Endothelial cell of coronary artery (primary cell): ENCODE measurements around the gene NDUFS3. TPM values are rescaled to one million over a fixed set of nuclear protein-coding genes. Genes with fewer than 3 reads are reported as not detected.

Experiments
- total RNA-seq: library from RNA; depleted of rRNA; stranded (reverse); fragments of >200 nt; gene quantifications from 2 replicates; pipeline ENCODE4 v1.2.3, GENCODE V29; 2014

NDUFS3 gene
- total RNA-seq = 71.4 and 85.6 TPM in 2 replicates

DNA sequence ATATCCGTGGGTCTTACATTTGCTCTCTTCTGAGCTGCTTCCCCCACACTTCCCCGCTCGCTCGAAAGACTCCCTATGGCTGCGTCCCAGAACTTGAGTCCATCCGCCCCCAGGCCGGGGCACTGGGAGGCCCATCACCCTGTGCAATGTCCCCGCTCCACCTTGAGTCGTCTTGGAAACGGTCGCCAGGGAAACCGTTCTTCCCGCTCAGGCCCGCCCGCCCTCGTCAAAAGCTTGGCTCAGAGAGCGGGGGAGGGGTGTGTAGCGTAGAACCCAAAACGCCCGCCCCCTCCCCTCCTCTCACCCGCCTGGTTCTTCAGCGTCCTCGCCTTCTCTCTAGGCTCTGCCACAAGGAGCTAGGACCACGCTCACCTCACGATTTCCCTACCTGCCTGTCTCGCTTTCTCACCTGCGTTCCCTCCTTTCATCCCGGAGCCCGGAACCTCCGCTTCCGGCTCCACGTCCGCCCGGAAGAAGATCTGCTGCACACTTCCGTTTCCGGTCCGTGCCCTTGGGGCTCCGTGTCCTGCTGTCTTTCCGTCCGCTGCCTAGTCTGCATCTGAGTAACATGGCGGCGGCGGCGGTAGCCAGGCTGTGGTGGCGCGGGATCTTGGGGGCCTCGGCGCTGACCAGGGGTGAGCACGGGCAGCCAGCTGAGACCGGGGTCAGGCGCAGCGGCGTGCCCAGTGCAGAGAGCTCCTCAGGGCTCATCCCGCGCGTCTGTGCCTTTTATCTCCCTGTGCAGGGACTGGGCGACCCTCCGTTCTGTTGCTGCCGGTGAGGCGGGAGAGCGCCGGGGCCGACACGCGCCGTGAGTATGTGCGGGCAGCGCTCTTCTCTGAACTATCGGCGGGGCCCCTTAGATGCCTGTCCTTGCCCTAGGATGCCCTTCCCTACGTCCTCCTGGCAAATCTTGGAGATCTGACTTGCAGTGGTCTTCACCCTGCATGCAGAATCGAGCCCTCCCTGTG lies at the start of gene NDUFS3, which contains the start of gene KBTBD4:
NDUFS3 (plus strand) TSS at position 551 of the 971 bp plus-strand sequence; CDS start at position 569, 18 bp downstream.
KBTBD4 (minus strand) TSS at position 447 of the 971 bp plus-strand sequence; CDS start at position 428, 19 bp downstream.

DNA sequence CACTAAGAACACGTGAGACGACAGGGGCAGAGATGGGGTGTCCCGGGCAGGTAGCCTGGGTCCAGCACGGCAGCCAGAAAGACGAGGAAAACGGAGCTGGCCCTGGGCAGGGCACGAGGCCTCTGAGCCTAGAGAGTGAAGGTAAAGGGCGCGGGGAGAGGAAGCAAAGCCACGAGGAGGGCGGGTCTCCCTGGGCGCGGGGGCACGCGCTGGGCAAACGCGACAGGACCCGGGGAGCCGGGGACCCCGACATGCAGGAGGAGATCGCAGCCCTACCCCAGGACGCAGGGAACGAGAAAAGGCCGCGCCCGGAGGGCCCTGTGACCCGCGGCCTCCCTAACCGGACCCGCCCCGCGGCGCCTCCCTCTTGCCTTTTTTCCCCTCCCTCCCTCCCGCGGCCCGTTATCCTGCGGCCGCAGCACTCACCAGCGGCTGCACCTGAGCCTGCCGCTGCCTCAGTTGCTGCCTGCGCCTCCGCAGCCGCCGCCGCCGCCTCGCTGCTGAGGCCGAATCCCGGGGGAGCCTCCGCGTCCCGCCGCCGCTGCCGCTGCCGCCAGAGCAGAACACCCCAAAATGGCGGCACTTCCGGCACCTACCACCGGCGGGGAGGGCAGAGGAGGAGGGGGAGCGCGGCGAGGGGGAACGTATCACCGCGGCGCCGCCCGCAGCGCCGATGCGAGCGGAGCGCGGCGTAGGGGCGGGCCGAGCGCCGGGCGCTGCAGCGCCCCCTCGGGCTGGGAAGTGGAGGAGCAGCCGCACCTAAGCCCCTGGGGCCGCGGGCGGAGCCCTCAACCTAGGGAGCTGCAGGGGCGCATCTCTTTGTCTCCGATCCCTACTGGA lies 26.1 kb upstream of the NDUFS3 start, which contains the start of gene CELF1:
CELF1 (minus strand) TSS at position 567 of the 840 bp plus-strand sequence. CDS start 53,609 bp downstream, outside the sequence.

DNA sequence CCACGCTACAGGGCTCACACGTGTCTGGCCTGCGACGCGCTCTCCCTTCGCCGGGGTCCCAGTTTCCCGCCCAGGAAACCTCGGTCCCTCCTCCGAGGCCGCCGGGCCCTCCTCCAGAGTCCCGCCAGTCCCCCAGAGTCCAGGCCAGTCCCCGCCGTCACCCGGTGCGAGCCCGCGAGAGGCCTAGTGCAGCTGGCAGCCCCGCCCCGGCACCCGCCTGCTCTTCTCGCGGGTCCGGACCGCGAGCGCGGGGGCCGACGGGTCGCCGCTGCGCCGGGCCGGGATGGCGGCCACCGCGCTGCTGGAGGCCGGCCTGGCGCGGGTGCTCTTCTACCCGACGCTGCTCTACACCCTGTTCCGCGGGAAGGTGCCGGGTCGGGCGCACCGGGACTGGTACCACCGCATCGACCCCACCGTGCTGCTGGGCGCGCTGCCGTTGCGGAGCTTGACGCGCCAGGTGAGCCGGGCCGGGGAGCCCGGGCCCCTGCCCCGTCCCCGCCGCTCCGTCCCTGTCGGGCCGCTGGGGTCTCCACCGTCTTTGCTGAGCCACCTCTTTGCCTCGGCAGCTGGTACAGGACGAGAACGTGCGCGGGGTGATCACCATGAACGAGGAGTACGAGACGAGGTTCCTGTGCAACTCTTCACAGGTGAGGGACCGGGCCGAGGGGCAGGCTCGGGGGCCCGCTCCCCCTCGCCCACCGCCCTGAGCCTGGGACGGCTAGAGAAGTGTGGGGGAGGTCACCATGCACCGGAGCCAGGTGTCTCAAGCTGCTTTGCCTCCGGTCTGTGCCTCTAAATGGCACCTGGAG lies 13.3 kb upstream of the NDUFS3 start, which contains the start of gene PTPMT1:
PTPMT1 (plus strand) TSS at position 260 of the 809 bp plus-strand sequence; CDS start at position 284, 24 bp downstream.

DNA sequence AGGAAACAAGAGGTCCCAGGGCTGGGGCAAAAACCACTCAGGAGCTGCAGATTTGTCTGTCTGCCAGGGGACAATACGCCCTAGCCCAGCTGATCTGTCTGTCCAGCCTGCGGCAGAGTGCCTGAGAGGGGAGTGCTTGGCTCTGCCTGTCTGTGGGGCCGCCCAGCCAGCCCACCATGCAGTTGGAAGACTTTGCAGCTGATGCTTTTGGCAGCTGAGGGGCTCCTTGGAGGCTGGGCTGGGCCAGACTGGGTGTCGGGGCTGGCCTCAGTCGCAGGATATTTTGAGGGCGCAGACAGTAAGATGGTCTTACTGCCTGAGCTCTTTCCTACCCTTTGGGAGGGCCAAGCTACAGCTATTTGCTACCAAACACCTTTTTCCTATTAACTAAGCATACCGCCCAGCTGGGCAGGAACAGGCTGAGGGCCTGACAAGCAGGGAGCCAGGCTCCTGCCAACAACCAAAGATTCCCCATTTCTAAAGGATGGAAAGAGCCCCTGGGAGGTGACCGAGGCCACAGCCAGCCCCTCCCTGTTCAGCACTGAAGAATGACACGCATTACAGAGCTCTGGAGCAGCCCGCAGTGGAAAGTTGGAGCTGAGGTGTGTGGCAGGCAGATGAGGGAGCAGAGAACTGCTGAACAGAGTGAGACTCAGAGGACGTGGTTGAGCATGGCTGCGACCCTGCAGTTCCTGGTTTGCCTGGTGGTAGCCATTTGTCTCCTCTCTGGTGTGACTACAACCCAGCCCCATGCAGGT lies 7.4 kb downstream of the NDUFS3 start, which contains the start of gene FAM180B:
FAM180B (plus strand) TSS at position 581 of the 758 bp plus-strand sequence; CDS start at position 672, 91 bp downstream.

DNA sequence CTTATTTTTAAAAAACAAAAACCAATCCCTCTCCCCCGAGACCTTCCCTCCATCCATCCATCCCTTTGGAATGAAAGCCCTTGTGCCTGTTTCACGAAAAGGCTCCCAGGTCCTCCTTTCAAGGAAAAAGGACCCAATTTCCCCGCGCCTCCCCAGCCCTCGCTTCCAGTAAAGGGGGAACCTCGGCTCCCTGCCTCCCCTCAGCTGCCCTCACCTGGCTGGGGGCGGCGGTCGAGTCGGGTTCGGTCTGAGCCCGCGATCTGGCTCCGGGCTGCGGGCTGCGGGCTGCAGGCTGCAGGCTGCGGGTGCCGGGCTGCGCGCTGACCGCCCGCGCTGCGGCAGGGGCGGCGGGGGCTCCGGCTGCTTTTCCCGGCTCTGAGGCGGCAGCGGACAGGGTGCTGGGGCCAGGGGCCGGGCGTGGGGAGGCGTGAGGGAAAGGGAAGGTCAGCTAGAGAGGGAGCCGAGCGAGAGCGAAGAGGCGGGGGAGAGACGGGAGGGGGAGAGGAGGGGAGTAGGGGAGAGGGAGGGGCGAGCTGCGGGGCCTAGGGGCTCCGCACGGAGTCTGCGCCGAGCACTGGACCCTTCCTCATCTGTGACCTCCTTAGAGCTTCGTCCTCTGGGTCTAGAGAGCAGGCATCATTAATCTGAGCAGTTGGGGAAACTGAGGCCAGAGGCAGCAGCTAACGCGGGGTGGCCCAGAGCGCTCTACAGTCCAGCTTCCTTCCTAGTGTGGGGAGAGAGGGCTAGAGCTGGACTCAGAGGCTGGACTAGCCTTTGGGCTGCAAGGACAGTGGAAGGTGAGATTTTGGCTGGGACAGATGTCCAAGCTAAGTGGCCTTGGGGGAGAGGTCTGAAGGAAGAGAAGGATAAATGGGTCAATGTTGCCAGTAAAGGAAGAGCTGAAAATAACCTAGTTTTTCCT lies 15.3 kb downstream of the NDUFS3 start, which contains the start of gene C1QTNF4:
C1QTNF4 (minus strand) TSS at position 478 of the 922 bp plus-strand sequence. CDS start 3,601 bp downstream, outside the sequence.

Other genes with a start within 250 kb of the NDUFS3 start
- not detected in 2 replicates for gene MYBPC3, start 226.4 kb upstream of the NDUFS3 start, total RNA-seq
- not detected in 2 replicates for gene SPI1, start 200.5 kb upstream of the NDUFS3 start, total RNA-seq
- gene SLC39A13, start 170.5 kb upstream of the NDUFS3 start, total RNA-seq = 40.1 and 61.8 TPM in 2 replicates
- gene PSMC3, start 152.6 kb upstream of the NDUFS3 start, total RNA-seq = 204 and 267 TPM in 2 replicates
- gene RAPSN, start 129.9 kb upstream of the NDUFS3 start, total RNA-seq = 0.19 and 0.27 TPM in 2 replicates
- 70.4 and 89.4 TPM in 2 replicates for gene CELF1, start 25.9 kb upstream of the NDUFS3 start, total RNA-seq
- 76.9 and 84.1 TPM in 2 replicates for gene PTPMT1, start 13.5 kb upstream of the NDUFS3 start, total RNA-seq
- 18.5 and 24.2 TPM in 2 replicates for gene KBTBD4, start 104 bp upstream of the NDUFS3 start, total RNA-seq
- gene FAM180B, start 7.6 kb downstream of the NDUFS3 start, total RNA-seq = 0.09 TPM in 1 of 2 replicates, not detected in the other
- 0.18 and 0.28 TPM in 2 replicates for gene C1QTNF4, start 15.3 kb downstream of the NDUFS3 start, total RNA-seq
- gene MTCH2, start 63.5 kb downstream of the NDUFS3 start, total RNA-seq = 59.4 and 80.4 TPM in 2 replicates
- gene AGBL2, start 136.3 kb downstream of the NDUFS3 start, total RNA-seq = 0.09 and 0.36 TPM in 2 replicates
- gene FNBP4, start 188.3 kb downstream of the NDUFS3 start, total RNA-seq = 40.8 and 62.5 TPM in 2 replicates